ENCODE measurements around the gene ZNF584. TPM values are rescaled to one million over a fixed set of nuclear protein-coding genes. Genes with fewer than 3 reads are reported as not detected.
A peak's percentile ranks its signal among the peaks of the same experiment; 100 is the strongest.

Gene ZNF584
- total and polyA plus RNA-seq, 2 donors (not counting 1 experiment from before 2014, with no cell fraction given), result 3.0 to 12.3 TPM

GRCh38 chr19:58361900-58362271 is 46.6 kb upstream of the ZNF584 start:
- intact Hi-C loops (cut with micrococcal nuclease), result loop anchor here (1.0 to 5.0 kb wide), 11 partner anchors 15 to 196 kb away; partner anchors contain the start of genes ERVK3-1, UBE2M, ZNF324B and ZNF446
- H3K4me1 Mint-ChIP-seq, result peaks cover 19% of the 10 kb centered on the region
- H3K27me3 Mint-ChIP-seq, result peaks cover 3% of the 10 kb centered on the region
- ATAC-seq (ENCODE audit: low read depth) (no peak), DNase-seq (no peak)
- peaks cover 0 to 16% (median 6%) of the 10 kb centered on the region in 4 experiments for H3K27me3 ChIP-seq (replicated peaks in 1 of 4; ENCODE audit: control extremely low read depth in 1 of 4, control insufficient read depth in 3 of 4, insufficient read depth in 4 of 4, low read length in 3 of 4)
- POLR2A ChIA-PET, result interaction anchor here (0.6 to 3.7 kb wide), 16 partner anchors 14 to 587 kb away, joined by 3 to 35 read pairs (median 8); partner anchors contain the start of genes ERVK3-1, RPS5, TRIM28 and UBE2M
- H3K4me1 ChIP-seq (ENCODE audit: control insufficient read depth in 2 of 2, insufficient read depth in 2 of 2, low read length in 2 of 2), result peaks cover 17 to 35% of the 10 kb centered on the region in 2 donors
- peak overlapping the region; percentile 80 to 81 for H3K27ac ChIP-seq (ENCODE audit: low read length in 2 of 2)
- no peaks in the 10 kb centered on the region for H3K36me3 ChIP-seq (replicated peaks in 1 of 2; ENCODE audit: control extremely low read depth in 1 of 2, control insufficient read depth in 1 of 2, extremely low read depth in 1 of 2, insufficient read depth in 2 of 2, low read length in 1 of 2)
- no peaks in the 10 kb centered on the region for H3K79me2 ChIP-seq (ENCODE audit: control insufficient read depth, insufficient read depth, low read length)
- H3K9me3 Mint-ChIP-seq (ENCODE audit: insufficient read depth), result no peaks in the 10 kb centered on the region
- CTCF ChIA-PET, result interaction anchor here (0.5 to 1.1 kb wide), 4 partner anchors 12 to 543 kb away, joined by 4 to 7 read pairs (median 4); partner anchors contain the start of gene ZBTB45
- H3K4me2 ChIP-seq (replicated peaks; ENCODE audit: low read depth, low read length, poor library complexity, severe bottlenecking), result peak overlapping the region; percentile 81
- peak overlapping the region; percentile 69 to 90 (median 74) for H3K4me3 ChIP-seq (ENCODE audit: control extremely low read depth in 1 of 5, extremely low read depth in 1 of 5, insufficient read depth in 1 of 5, low read depth in 2 of 5, low read length in 4 of 5)
- H2AFZ ChIP-seq (ENCODE audit: insufficient read depth, low read depth, low read length, poor library complexity, severe bottlenecking), result peak overlapping the region; percentile 87
- peaks cover 0 to 7% (median 0%) of the 10 kb centered on the region in 3 donors for H3K9me3 ChIP-seq (ENCODE audit: control extremely low read depth in 1 of 3, control insufficient read depth in 2 of 3, insufficient read depth in 1 of 3, low read length in 2 of 3)
- peak overlapping the region; percentile 75 for H3K9ac ChIP-seq (ENCODE audit: low read length)
- 7% methylated on average over 27 of the region's 28 CpGs for WGBS (ENCODE audit: insufficient coverage)
- peak overlapping the region; percentile 97 for H3K27ac Mint-ChIP-seq
- no peaks in the 10 kb centered on the region for H4K20me1 ChIP-seq (ENCODE audit: control insufficient read depth, insufficient read depth, low read length, poor library complexity, severe bottlenecking)
- H3K4me3 Mint-ChIP-seq, result peak overlapping the region; percentile 95
- TF ChIP-seq EZH2 (IDR thresholded peaks at IDR 0.05; ENCODE audit: borderline replicate concordance, insufficient read depth, low read depth, low read length, poor library complexity, severe bottlenecking) (no peak), CTCF (IDR thresholded peaks at IDR 0.05) (no peak)

Data from B cell (primary cell).